Nephron progenitor cell (in vitro differentiated cells): Measurements from ENCODE around the gene ESYT1.

Experiments used
- DNase-seq: peaks from one replicate; pipeline ENCODE4 v3.0.0; 2021
- H3K27ac Mint-ChIP-seq: 2 replicates; pipeline ENCODE4 v1.8.0; 2021; ENCODE audit warnings: mild to moderate bottlenecking, moderate library complexity, mixed read lengths
- H3K27me3 Mint-ChIP-seq: 2 replicates; pipeline ENCODE4 v1.8.0; 2021; ENCODE audit warnings: mild to moderate bottlenecking, low read depth, mixed read lengths; ENCODE audit not compliant: poor library complexity
- H3K36me3 Mint-ChIP-seq: 2 replicates; pipeline ENCODE4 v1.8.0; 2021; ENCODE audit warnings: low read depth, mixed read lengths
- H3K4me1 Mint-ChIP-seq: 2 replicates; pipeline ENCODE4 v1.8.0; 2021; ENCODE audit warnings: mixed read lengths
- H3K4me3 Mint-ChIP-seq: 2 replicates; pipeline ENCODE4 v1.8.0; 2021; ENCODE audit warnings: mild to moderate bottlenecking, moderate library complexity, mixed read lengths
- H3K9me3 Mint-ChIP-seq: 2 replicates; pipeline ENCODE4 v1.8.0; 2021; ENCODE audit warnings: mild to moderate bottlenecking, moderate library complexity, mixed read lengths
- TF ChIP-seq, protein P1 (sequence below): fragments of 200-600 bp; sonication (generic); IDR thresholded peaks from 2 replicates; pipeline ENCODE4 v1.5.0; 2021; ENCODE audit warnings: antibody characterized with exemption

Gene ESYT1

DNA sequence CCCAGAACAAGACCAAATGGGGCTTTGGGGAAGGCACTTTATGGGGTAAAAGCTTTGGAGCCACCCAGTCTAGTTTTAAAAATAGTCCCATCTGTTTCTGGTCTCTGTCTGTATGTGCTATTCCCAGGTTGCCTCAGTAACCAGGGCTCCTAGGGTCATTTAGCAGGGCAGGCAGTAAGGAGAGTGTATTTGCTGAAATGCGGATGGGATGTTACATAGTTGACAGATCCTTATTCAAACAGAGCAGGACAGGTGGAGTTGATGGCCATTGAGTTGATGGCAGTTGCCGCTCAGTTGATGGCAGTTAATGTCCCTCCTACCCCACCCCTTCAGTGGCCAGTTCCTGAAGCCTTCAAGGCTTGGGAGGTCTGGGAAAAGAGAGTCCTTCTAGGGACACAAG is 5.4 kb upstream of the ESYT1 start:
- peaks cover 72% of the 10 kb centered on the region for H3K4me1 Mint-ChIP-seq
- TF ChIP-seq, protein P1, sequence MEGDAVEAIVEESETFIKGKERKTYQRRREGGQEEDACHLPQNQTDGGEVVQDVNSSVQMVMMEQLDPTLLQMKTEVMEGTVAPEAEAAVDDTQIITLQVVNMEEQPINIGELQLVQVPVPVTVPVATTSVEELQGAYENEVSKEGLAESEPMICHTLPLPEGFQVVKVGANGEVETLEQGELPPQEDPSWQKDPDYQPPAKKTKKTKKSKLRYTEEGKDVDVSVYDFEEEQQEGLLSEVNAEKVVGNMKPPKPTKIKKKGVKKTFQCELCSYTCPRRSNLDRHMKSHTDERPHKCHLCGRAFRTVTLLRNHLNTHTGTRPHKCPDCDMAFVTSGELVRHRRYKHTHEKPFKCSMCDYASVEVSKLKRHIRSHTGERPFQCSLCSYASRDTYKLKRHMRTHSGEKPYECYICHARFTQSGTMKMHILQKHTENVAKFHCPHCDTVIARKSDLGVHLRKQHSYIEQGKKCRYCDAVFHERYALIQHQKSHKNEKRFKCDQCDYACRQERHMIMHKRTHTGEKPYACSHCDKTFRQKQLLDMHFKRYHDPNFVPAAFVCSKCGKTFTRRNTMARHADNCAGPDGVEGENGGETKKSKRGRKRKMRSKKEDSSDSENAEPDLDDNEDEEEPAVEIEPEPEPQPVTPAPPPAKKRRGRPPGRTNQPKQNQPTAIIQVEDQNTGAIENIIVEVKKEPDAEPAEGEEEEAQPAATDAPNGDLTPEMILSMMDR = no peak
- H3K9me3 Mint-ChIP-seq = no peaks in the 10 kb centered on the region
- peaks cover 3% of the 10 kb centered on the region for H3K27me3 Mint-ChIP-seq
- H3K36me3 Mint-ChIP-seq = peaks cover 16% of the 10 kb centered on the region
- no peak overlapping the region for H3K27ac Mint-ChIP-seq
- no peak for DNase-seq
- no peak overlapping the region for H3K4me3 Mint-ChIP-seq

DNA sequence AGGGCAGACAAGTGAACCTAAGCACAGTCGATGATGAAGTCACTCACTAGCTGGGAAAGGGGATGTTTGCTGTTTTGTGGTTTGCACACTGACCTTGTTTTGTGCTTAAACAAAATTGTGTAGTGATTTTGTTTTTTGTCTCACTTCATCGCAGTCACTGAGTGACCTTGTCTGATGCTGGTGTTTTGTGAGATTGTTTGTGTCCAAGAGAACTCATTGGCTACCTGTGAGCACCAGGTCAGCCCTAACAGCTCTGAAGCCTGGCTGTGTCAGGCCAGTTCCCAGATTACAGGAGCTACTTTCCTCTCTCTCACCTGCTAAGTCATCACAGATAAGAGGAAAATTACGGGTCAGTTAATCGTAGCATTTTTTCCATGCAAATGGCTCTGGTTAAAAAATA is 3.9 kb upstream of the ESYT1 start:
- peaks cover 3% of the 10 kb centered on the region for H3K27me3 Mint-ChIP-seq
- H3K9me3 Mint-ChIP-seq = no peaks in the 10 kb centered on the region
- no peak overlapping the region for H3K27ac Mint-ChIP-seq
- H3K4me1 Mint-ChIP-seq = peaks cover 64% of the 10 kb centered on the region
- H3K36me3 Mint-ChIP-seq = peaks cover 13% of the 10 kb centered on the region
- TF ChIP-seq, protein P1 = no peak
- DNase-seq = no peak
- no peak overlapping the region for H3K4me3 Mint-ChIP-seq

DNA sequence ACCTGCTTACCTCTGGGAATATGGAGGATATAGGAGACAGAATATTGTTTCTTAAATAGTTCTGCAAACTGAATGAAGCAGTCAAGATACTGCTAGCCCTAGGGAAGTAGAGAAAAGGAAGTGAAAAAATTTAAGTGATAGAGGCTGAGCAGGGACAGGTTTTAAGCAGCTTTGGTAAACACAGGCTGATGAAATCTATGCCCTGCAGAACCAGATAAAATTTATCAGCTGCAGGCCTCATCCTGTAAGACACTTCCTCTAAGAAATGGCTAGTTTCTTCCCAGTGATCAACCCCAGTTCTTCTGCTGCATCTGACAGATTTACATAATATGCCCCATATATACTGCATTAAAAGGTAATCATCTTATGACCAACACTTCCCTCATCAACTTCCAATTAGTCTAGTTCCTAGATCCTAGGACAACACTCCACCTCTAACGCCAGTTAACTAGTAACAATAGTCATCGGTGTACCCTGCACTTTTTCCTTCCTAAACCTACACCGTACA is 1.3 kb upstream of the ESYT1 start:
- no peaks in the 10 kb centered on the region for H3K9me3 Mint-ChIP-seq
- TF ChIP-seq, protein P1 = no peak
- DNase-seq = no peak
- peaks cover 3% of the 10 kb centered on the region for H3K27me3 Mint-ChIP-seq
- H3K4me1 Mint-ChIP-seq = peaks cover 56% of the 10 kb centered on the region
- no peak overlapping the region for H3K27ac Mint-ChIP-seq
- peaks cover 16% of the 10 kb centered on the region for H3K36me3 Mint-ChIP-seq
- H3K4me3 Mint-ChIP-seq = peak overlapping the region; percentile 92

DNA sequence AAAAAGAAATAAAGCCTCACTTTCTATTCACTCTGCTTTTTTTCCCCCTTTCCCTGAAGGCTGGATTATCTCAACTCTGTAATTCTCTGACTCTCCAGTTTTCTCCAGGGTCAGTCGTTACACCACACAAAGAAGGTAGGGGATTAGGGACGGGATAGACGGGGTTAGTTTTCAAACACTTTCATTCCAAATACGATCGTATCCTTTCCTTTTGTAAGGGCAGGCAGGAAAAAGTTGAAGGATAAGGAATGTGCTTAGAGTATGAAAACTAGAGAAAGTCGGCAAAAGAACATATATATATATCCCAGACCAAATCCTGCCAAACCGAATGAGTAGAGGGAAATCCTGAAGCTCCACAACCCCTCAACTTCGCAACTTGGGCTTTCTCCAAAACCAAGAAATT is 581 bp upstream of the ESYT1 start:
- Mint-ChIP-seq H3K27ac (peak overlapping the region; percentile 80), H3K27me3 (peaks cover 3% of the 10 kb centered on the region), H3K4me1 (peaks cover 49% of the 10 kb centered on the region), H3K36me3 (peaks cover 23% of the 10 kb centered on the region), H3K9me3 (no peaks in the 10 kb centered on the region), H3K4me3 (peak overlapping the region; percentile 92)
- no peak for DNase-seq
- TF ChIP-seq, protein P1 = no peak

DNA sequence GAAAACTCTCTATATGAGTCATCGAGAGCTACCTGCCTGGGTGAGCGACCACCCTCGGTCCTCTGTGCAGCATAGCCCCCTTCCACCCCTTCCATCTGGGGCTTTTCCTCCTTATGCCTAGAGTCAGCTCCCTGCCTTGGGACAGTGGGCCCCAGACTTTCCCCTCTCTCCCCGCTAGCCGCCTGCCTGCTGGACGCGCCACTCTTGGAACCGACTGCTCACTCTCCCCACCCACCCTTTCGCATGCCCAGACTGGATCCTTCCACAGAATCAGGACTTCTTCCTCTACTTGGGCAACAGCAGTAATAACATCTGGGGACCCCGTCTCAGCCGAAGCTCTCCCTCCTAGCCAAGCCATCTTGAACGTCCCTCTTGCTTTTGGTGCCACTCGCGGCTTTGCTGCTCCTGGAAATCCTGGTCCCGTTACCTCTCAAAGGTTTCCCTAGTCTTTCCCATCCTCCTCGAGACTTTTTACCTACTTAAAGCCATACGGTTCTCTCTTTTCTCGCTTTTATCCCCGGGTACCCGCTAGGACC is 671 bp downstream of the ESYT1 start:
- H3K36me3 Mint-ChIP-seq = peaks cover 34% of the 10 kb centered on the region
- no peaks in the 10 kb centered on the region for H3K9me3 Mint-ChIP-seq
- TF ChIP-seq, protein P1 = no peak
- H3K27me3 Mint-ChIP-seq = peaks cover 3% of the 10 kb centered on the region
- peak overlapping the region; percentile 98 for H3K27ac Mint-ChIP-seq
- DNase-seq = peak; percentile 41
- H3K4me3 Mint-ChIP-seq = peak overlapping the region; percentile 92
- H3K4me1 Mint-ChIP-seq = peaks cover 44% of the 10 kb centered on the region
